ENCODE results near the gene RFX4. TPM values are rescaled to one million over a fixed set of nuclear protein-coding genes. Genes with fewer than 3 reads are reported as not detected.
"Not testable (repeated sequence)": the region's sequence is repeated elsewhere in the genome, so short reads cannot be mapped to it uniquely, and the experiment has no call there.

RFX4 gene
- total RNA-seq, 2 experiments from 2014 or later: not detected

DNA sequence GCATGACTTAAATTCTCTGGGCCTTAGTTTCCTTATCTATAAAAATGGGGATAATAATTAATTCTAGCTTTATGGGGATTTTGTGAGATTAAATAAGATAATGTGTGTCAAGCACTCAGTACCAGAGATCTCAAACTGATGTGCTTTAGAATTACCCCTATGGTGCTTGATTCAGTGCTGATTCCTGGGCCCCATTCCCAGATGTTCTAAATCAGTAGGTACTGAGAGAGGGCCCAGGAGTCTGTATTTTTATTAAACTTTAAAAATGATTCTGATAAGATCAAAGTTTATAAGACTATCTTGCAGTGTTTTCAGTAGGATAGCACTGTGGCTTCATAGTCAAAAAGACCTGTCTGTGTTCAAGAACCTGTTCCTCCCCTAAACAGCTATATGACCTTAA is 102.6 kb downstream of the RFX4 start:
- Histone ChIP-seq H3K79me2 (ENCODE audit: insufficient read depth, low read depth, low read length) (no peaks in the 10 kb centered on the region), H3K36me3 (ENCODE audit: insufficient read depth, low read length) (no peaks in the 10 kb centered on the region), H2AFZ (ENCODE audit: low read length) (no peak overlapping the region), H3K4me1 (ENCODE audit: insufficient read depth, low read length, poor library complexity, severe bottlenecking) (no peaks in the 10 kb centered on the region), H4K20me1 (ENCODE audit: insufficient read depth, low read length) (no peaks in the 10 kb centered on the region), H3K9me3 (ENCODE audit: low read length) (no peaks in the 10 kb centered on the region), H3K4me2 (ENCODE audit: low read length) (no peak overlapping the region), H3K4me3 (ENCODE audit: low read depth, low read length, poor library complexity, severe bottlenecking) (no peak overlapping the region), H3K27ac (ENCODE audit: low read depth, low read length, poor library complexity, severe bottlenecking) (no peak overlapping the region), H3K9me2 (ENCODE audit: insufficient read depth, low read length) (no peaks in the 10 kb centered on the region)
- ChIA-PET POLR2A (interaction anchor here (0.7 to 1.1 kb wide), 2 partner anchors 10 to 11 kb away, joined by 3 read pairs; no protein-coding TSS in a partner anchor), CTCF (ENCODE audit: unreplicated experiment) (no interaction called here)
- TF ChIP-seq EZH2phosphoT487 (IDR thresholded peaks at IDR 0.05; ENCODE audit: borderline replicate concordance, low read depth, low read length): no peak
- TF ChIP-seq, protein P1, sequence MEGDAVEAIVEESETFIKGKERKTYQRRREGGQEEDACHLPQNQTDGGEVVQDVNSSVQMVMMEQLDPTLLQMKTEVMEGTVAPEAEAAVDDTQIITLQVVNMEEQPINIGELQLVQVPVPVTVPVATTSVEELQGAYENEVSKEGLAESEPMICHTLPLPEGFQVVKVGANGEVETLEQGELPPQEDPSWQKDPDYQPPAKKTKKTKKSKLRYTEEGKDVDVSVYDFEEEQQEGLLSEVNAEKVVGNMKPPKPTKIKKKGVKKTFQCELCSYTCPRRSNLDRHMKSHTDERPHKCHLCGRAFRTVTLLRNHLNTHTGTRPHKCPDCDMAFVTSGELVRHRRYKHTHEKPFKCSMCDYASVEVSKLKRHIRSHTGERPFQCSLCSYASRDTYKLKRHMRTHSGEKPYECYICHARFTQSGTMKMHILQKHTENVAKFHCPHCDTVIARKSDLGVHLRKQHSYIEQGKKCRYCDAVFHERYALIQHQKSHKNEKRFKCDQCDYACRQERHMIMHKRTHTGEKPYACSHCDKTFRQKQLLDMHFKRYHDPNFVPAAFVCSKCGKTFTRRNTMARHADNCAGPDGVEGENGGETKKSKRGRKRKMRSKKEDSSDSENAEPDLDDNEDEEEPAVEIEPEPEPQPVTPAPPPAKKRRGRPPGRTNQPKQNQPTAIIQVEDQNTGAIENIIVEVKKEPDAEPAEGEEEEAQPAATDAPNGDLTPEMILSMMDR (conservative IDR thresholded peaks at IDR 0.05; ENCODE audit: low read length): no peak
- intact Hi-C loops (cut with micrococcal nuclease; ENCODE audit: unreplicated experiment): no loop called here
- no TSS peak for BruUV-seq (replicated peaks)
- DNase-seq (ENCODE audit: low spot score): no peak

DNA sequence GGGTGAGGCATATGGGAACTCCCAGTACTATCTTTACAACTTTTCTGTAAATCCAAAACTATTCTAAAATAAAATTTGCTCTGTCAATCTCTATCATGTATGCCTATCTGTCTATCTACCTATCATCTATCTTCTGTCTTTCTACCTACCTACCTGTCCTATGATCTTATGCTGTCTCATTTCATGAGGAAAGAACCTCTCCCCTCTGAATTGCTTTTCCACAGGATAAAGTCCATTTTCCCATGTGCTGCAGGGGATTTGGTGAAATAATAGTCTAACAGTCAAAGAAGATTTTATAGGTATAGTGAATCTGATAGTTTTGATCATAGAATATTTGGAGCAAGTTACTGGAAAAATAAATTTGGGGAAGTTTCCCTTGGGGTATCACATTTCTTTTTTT is 104.9 kb downstream of the RFX4 start:
- no peaks in the 10 kb centered on the region for H3K4me1 ChIP-seq (ENCODE audit: insufficient read depth, low read length, poor library complexity, severe bottlenecking)
- DNase-seq (ENCODE audit: low spot score): no peak
- POLR2A ChIA-PET: no interaction called here
- H2AFZ ChIP-seq (ENCODE audit: low read length): no peak overlapping the region
- H3K4me2 ChIP-seq (ENCODE audit: low read length): no peak overlapping the region
- TF ChIP-seq, protein P1 (conservative IDR thresholded peaks at IDR 0.05; ENCODE audit: low read length): no peak
- TF ChIP-seq EZH2phosphoT487 (IDR thresholded peaks at IDR 0.05; ENCODE audit: borderline replicate concordance, low read depth, low read length): no peak
- no peak overlapping the region for H3K4me3 ChIP-seq (ENCODE audit: low read depth, low read length, poor library complexity, severe bottlenecking)
- no peaks in the 10 kb centered on the region for H3K9me3 ChIP-seq (ENCODE audit: low read length)
- H3K9me2 ChIP-seq (ENCODE audit: insufficient read depth, low read length): no peaks in the 10 kb centered on the region
- H3K36me3 ChIP-seq (ENCODE audit: insufficient read depth, low read length): no peaks in the 10 kb centered on the region
- H3K79me2 ChIP-seq (ENCODE audit: insufficient read depth, low read depth, low read length): no peaks in the 10 kb centered on the region
- intact Hi-C loops (cut with micrococcal nuclease; ENCODE audit: unreplicated experiment): no loop called here
- CTCF ChIA-PET (ENCODE audit: unreplicated experiment): no interaction called here
- H4K20me1 ChIP-seq (ENCODE audit: insufficient read depth, low read length): no peaks in the 10 kb centered on the region
- H3K27ac ChIP-seq (ENCODE audit: low read depth, low read length, poor library complexity, severe bottlenecking): no peak overlapping the region
- BruUV-seq (replicated peaks): no TSS peak

DNA sequence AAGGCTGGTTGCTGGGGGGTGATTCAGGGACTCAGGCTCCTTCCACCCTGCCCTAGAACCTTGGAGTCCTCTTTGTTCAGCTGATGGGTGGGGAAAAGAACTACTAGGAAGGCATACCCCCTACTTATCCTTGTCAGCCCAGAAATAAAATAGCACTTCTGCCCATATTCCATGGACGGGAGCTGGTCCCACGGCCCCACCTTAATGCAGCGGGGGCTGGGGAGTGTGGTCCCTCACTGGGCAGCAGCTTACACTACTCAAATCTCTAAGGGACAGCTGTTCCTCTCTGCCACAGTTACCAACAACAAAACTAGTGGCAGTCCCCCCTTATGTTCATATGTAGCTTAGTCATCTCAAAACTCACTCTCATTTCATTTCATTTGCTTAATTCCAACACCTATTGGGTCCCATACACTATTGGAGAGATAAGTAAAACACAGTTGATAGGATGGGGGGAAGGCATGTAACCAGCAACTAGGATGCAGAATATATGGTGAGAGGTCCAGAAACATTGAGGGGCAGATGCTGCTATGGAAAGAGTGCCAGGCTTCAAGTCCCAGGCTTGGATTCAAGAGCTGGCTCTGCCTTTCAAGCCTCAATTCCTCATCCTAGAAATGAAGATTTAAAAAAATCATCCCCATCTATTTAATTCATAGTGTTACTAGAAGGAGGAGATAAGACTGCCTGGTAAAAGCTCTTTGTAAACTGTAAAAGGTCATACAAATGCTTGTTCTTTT is 107.9 kb downstream of the RFX4 start:
- H3K4me1 ChIP-seq (ENCODE audit: insufficient read depth, low read length, poor library complexity, severe bottlenecking): no peaks in the 10 kb centered on the region
- no TSS peak for BruUV-seq (replicated peaks)
- H3K4me2 ChIP-seq (ENCODE audit: low read length): no peak overlapping the region
- H2AFZ ChIP-seq (ENCODE audit: low read length): no peak overlapping the region
- H3K36me3 ChIP-seq (ENCODE audit: insufficient read depth, low read length): no peaks in the 10 kb centered on the region
- TF ChIP-seq EZH2phosphoT487 (IDR thresholded peaks at IDR 0.05; ENCODE audit: borderline replicate concordance, low read depth, low read length): no peak
- TF ChIP-seq, protein P1 (conservative IDR thresholded peaks at IDR 0.05; ENCODE audit: low read length): no peak
- CTCF ChIA-PET (ENCODE audit: unreplicated experiment): no interaction called here
- H3K9me2 ChIP-seq (ENCODE audit: insufficient read depth, low read length): no peaks in the 10 kb centered on the region
- no peak overlapping the region for H3K27ac ChIP-seq (ENCODE audit: low read depth, low read length, poor library complexity, severe bottlenecking)
- DNase-seq (ENCODE audit: low spot score): no peak
- H3K4me3 ChIP-seq (ENCODE audit: low read depth, low read length, poor library complexity, severe bottlenecking): no peak overlapping the region
- no peaks in the 10 kb centered on the region for H3K9me3 ChIP-seq (ENCODE audit: low read length)
- POLR2A ChIA-PET: interaction anchor here (0.6 kb wide), 1 partner anchor 119 kb away, joined by 3 read pairs; no protein-coding TSS in a partner anchor
- no peaks in the 10 kb centered on the region for H3K79me2 ChIP-seq (ENCODE audit: insufficient read depth, low read depth, low read length)
- H4K20me1 ChIP-seq (ENCODE audit: insufficient read depth, low read length): no peaks in the 10 kb centered on the region
- intact Hi-C loops (cut with micrococcal nuclease; ENCODE audit: unreplicated experiment): no loop called here

DNA sequence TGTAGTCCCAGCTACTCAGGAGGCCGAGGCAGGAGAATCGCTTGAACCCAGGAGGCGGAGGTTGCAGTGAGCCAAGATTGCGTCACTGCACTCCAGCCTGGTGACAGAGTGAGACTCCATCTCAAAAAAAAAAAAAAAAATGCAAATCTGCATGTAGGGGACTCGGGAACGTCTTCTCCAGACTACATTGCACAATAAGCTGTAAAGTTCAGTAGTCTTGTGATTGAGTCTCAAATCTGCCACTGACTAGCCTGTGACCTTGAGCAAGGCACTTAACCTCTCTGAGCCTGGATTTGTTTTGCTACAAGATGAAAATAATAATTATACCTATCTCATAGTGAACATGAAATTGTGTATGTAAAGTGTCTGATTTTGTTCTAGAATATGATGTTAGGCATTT is 109.2 kb downstream of the RFX4 start:
- H3K4me1 ChIP-seq (ENCODE audit: insufficient read depth, low read length, poor library complexity, severe bottlenecking); intact Hi-C loops (cut with micrococcal nuclease; ENCODE audit: unreplicated experiment); H3K9me3 ChIP-seq (ENCODE audit: low read length); DNase-seq (ENCODE audit: low spot score); H3K36me3 ChIP-seq (ENCODE audit: insufficient read depth, low read length); H3K9me2 ChIP-seq (ENCODE audit: insufficient read depth, low read length); H2AFZ ChIP-seq (ENCODE audit: low read length); CTCF ChIA-PET (ENCODE audit: unreplicated experiment); H3K79me2 ChIP-seq (ENCODE audit: insufficient read depth, low read depth, low read length); H3K4me3 ChIP-seq (ENCODE audit: low read depth, low read length, poor library complexity, severe bottlenecking); H3K27ac ChIP-seq (ENCODE audit: low read depth, low read length, poor library complexity, severe bottlenecking); BruUV-seq (replicated peaks); H4K20me1 ChIP-seq (ENCODE audit: insufficient read depth, low read length); H3K4me2 ChIP-seq (ENCODE audit: low read length): not testable (repeated sequence)
- POLR2A ChIA-PET: interaction anchor here (0.6 kb wide), 1 partner anchor 27 kb away, joined by 4 read pairs; no protein-coding TSS in a partner anchor
